GM23338 (cell line): ENCODE measurements around the gene RBM3.

Experiments
- CTCF ChIP-seq, 2 experiments: fragments of 200-600 bp in 1 of 2; sonication (generic) in 1 of 2; conservative IDR thresholded peaks; 2 replicates each; pipeline versions ENCODE4 v1.5.1 to v1.6.1; 2016 to 2017; ENCODE audit warnings: antibody characterized with exemption in 2 of 2, low read depth in 2 of 2, mild to moderate bottlenecking in 2 of 2, moderate library complexity in 1 of 2
- EZH2 ChIP-seq: fragments of 200-600 bp; sonication (generic); IDR thresholded peaks from one replicate; pipeline ENCODE4 v1.8.0; 2017; ENCODE audit warnings: antibody characterized with exemption, mild to moderate bottlenecking, low read depth; ENCODE audit not compliant: unreplicated experiment
- EZH2phosphoT487 ChIP-seq: fragments of 200-600 bp; sonication (generic); IDR thresholded peaks from one replicate; pipeline ENCODE4 v1.8.1; 2018; ENCODE audit warnings: antibody characterized with exemption; ENCODE audit not compliant: unreplicated experiment
- JUNB ChIP-seq: IDR thresholded peaks from one replicate; pipeline ENCODE4 v1.6.1; 2016; ENCODE audit warnings: antibody characterized with exemption; ENCODE audit not compliant: unreplicated experiment
- POLR2AphosphoS5 ChIP-seq: IDR thresholded peaks from 2 replicates; pipeline ENCODE4 v1.6.1; 2016; ENCODE audit warnings: antibody characterized with exemption, low read depth

- no peak for TF ChIP-seq EZH2
- TF ChIP-seq CTCF (conservative IDR thresholded peaks at IDR 0.05; ENCODE audit: low read depth in 2 of 2), result no peak
- TF ChIP-seq JUNB, result no peak
- TF ChIP-seq EZH2phosphoT487, result no peak
- TF ChIP-seq POLR2AphosphoS5, result no peak
These were observed 41.1 kb upstream of the RBM3 start for GRCh38 chrX:48533165-48533564.
